ENCODE results near the gene CSNK1G1.
A peak's percentile ranks its signal among the peaks of the same experiment; 100 is the strongest.

CSNK1G1 gene

GRCh38 chr15:64263567-64263966 lies 92.4 kb downstream of the CSNK1G1 start:
- Histone ChIP-seq H3K27me3 (replicated peaks; ENCODE audit: insufficient read depth, low read length) (no peaks in the 10 kb centered on the region), H3K27ac (ENCODE audit: low read length) (no peak overlapping the region), H3K9me2 (replicated peaks; ENCODE audit: insufficient read depth, low read length) (no peaks in the 10 kb centered on the region), H3K4me3 (ENCODE audit: low read length) (no peak overlapping the region), H3F3A (ENCODE audit: insufficient read depth, low read length) (no peaks in the 10 kb centered on the region), H4K20me1 (ENCODE audit: insufficient read depth, low read length) (0 out of 2 replicates have a peak, but pooled peaks cover 4% of the 10 kb centered on the region), H2AFZ (ENCODE audit: low read length) (no peak overlapping the region), H3K4me2 (ENCODE audit: low read depth, low read length) (peak overlapping the region; percentile 23), H3K9me3 (replicated peaks; ENCODE audit: insufficient read depth, low read length) (no peaks in the 10 kb centered on the region), H3K4me1 (ENCODE audit: low read length) (peaks cover 10% of the 10 kb centered on the region), H3K36me3 (replicated peaks; ENCODE audit: insufficient read depth, low read length) (no peaks in the 10 kb centered on the region), H3K9ac (ENCODE audit: low read length) (no peak overlapping the region), H3K79me2 (ENCODE audit: low read length) (peaks cover 9% of the 10 kb centered on the region; the same call in 1 of the 2 replicates)
- peak; percentile 56 for DNase-seq
- no peak for TF ChIP-seq CTCF (IDR thresholded peaks at IDR 0.05; ENCODE audit: low read length)
- no peak for TF ChIP-seq EZH2 (optimal IDR thresholded peaks at IDR 0.05; ENCODE audit: low read depth, low read length)
- TF ChIP-seq EZH2phosphoT487 (IDR thresholded peaks at IDR 0.05; ENCODE audit: low read length): no peak

- Histone ChIP-seq H3K9ac (ENCODE audit: low read length) (no peak overlapping the region), H2AFZ (ENCODE audit: low read length) (no peak overlapping the region), H3K36me3 (replicated peaks; ENCODE audit: insufficient read depth, low read length) (no peaks in the 10 kb centered on the region), H3K4me1 (ENCODE audit: low read length) (no peaks in the 10 kb centered on the region), H3K9me3 (replicated peaks; ENCODE audit: insufficient read depth, low read length) (no peaks in the 10 kb centered on the region), H3K79me2 (ENCODE audit: low read length) (0 out of 2 replicates have a peak, but pooled peaks cover 5% of the 10 kb centered on the region), H3K27me3 (replicated peaks; ENCODE audit: insufficient read depth, low read length) (no peaks in the 10 kb centered on the region), H3F3A (ENCODE audit: insufficient read depth, low read length) (no peaks in the 10 kb centered on the region), H4K20me1 (ENCODE audit: insufficient read depth, low read length) (no peaks in the 10 kb centered on the region), H3K4me2 (ENCODE audit: low read depth, low read length) (no peak overlapping the region), H3K9me2 (replicated peaks; ENCODE audit: insufficient read depth, low read length) (no peaks in the 10 kb centered on the region), H3K4me3 (ENCODE audit: low read length) (no peak overlapping the region), H3K27ac (ENCODE audit: low read length) (no peak overlapping the region)
- TF ChIP-seq EZH2 (optimal IDR thresholded peaks at IDR 0.05; ENCODE audit: low read depth, low read length) (no peak), CTCF (IDR thresholded peaks at IDR 0.05; ENCODE audit: low read length) (no peak), EZH2phosphoT487 (IDR thresholded peaks at IDR 0.05; ENCODE audit: low read length) (no peak)
- no peak for DNase-seq
Measured at GRCh38 chr15:64256051-64256450, 99.9 kb downstream of the CSNK1G1 start.

- H3K9me3 ChIP-seq (replicated peaks; ENCODE audit: insufficient read depth, low read length): no peaks in the 10 kb centered on the region
- H3K4me2 ChIP-seq (ENCODE audit: low read depth, low read length): no peak overlapping the region
- no peak overlapping the region for H3K9ac ChIP-seq (ENCODE audit: low read length)
- H3K79me2 ChIP-seq (ENCODE audit: low read length): no peaks in the 10 kb centered on the region
- TF ChIP-seq EZH2phosphoT487 (IDR thresholded peaks at IDR 0.05; ENCODE audit: low read length) (no peak), CTCF (IDR thresholded peaks at IDR 0.05; ENCODE audit: low read length) (no peak), EZH2 (optimal IDR thresholded peaks at IDR 0.05; ENCODE audit: low read depth, low read length) (no peak)
- peaks cover 10% of the 10 kb centered on the region for H3K4me1 ChIP-seq (ENCODE audit: low read length)
- no peak for DNase-seq
- H4K20me1 ChIP-seq (ENCODE audit: insufficient read depth, low read length): no peaks in the 10 kb centered on the region
- H3K27me3 ChIP-seq (replicated peaks; ENCODE audit: insufficient read depth, low read length): no peaks in the 10 kb centered on the region
- H2AFZ ChIP-seq (ENCODE audit: low read length): no peak overlapping the region
- no peaks in the 10 kb centered on the region for H3K9me2 ChIP-seq (replicated peaks; ENCODE audit: insufficient read depth, low read length)
- H3K27ac ChIP-seq (ENCODE audit: low read length): no peak overlapping the region
- no peaks in the 10 kb centered on the region for H3K36me3 ChIP-seq (replicated peaks; ENCODE audit: insufficient read depth, low read length)
- H3F3A ChIP-seq (ENCODE audit: insufficient read depth, low read length): peaks cover 5% of the 10 kb centered on the region; the same call in 1 of the 2 replicates
- no peak overlapping the region for H3K4me3 ChIP-seq (ENCODE audit: low read length)
Measured at GRCh38 chr15:64251658-64252057, 104.3 kb downstream of the CSNK1G1 start.
